Myocyte (in vitro differentiated cells): Measurements from ENCODE around the gene CXCL8. TPM values are rescaled to one million over a fixed set of nuclear protein-coding genes. Genes with fewer than 3 reads are reported as not detected.

Source experiments
- DNase-seq: peaks from one replicate; pipeline ENCODE4 v3.0.0-alpha.2; 2012; ENCODE audit warnings: low read depth
- total RNA-seq: library from RNA; depleted of rRNA; stranded (reverse); fragments of >200 nt; gene quantifications from 2 replicates; pipeline ENCODE4 v1.2.3, GENCODE V29; 2014

Gene CXCL8
- total RNA-seq, 1 donor from 2014 or later, result 2.1 TPM

- DNase-seq, result no peak
Measured at GRCh38 chr4:73718375-73719373, 21.7 kb upstream of the CXCL8 start.

- peak; percentile 35 for DNase-seq
Measured at GRCh38 chr4:73721435-73721834, 18.9 kb upstream of the CXCL8 start.

- no peak for DNase-seq
Measured at GRCh38 chr4:73721909-73722308, 18.5 kb upstream of the CXCL8 start.

- DNase-seq, result no peak
Measured at GRCh38 chr4:73723023-73723422, 17.3 kb upstream of the CXCL8 start.

GRCh38 chr4:73723928-73724327, 16.4 kb upstream of the CXCL8 start:
- no peak for DNase-seq

GRCh38 chr4:73725510-73725909, 14.9 kb upstream of the CXCL8 start:
- no peak for DNase-seq

GRCh38 chr4:73725985-73726384, 14.4 kb upstream of the CXCL8 start:
- peak; percentile 79 for DNase-seq

- DNase-seq, result no peak
Measured at GRCh38 chr4:73727685-73728084, 12.7 kb upstream of the CXCL8 start.

- no peak for DNase-seq
Measured at GRCh38 chr4:73728091-73728741, 12.2 kb upstream of the CXCL8 start.

GRCh38 chr4:73729534-73730165, 10.7 kb upstream of the CXCL8 start:
- DNase-seq, result peak; percentile 69

- DNase-seq, result no peak
Measured at GRCh38 chr4:73730292-73730691, 10.1 kb upstream of the CXCL8 start.

GRCh38 chr4:73730867-73731266, 9.5 kb upstream of the CXCL8 start:
- DNase-seq, result no peak

GRCh38 chr4:73731968-73732610, 8.3 kb upstream of the CXCL8 start:
- no peak for DNase-seq

GRCh38 chr4:73732759-73733431, 7.5 kb upstream of the CXCL8 start:
- no peak for DNase-seq

GRCh38 chr4:73734530-73735001, 5.8 kb upstream of the CXCL8 start:
- no peak for DNase-seq

- DNase-seq, result no peak
Measured at GRCh38 chr4:73735231-73735630, 5.1 kb upstream of the CXCL8 start.

- DNase-seq, result peak; percentile 18
Measured at GRCh38 chr4:73741031-73741749, 821 bp downstream of the CXCL8 start.

- no peak for DNase-seq
Measured at GRCh38 chr4:73741750-73742489, 1.6 kb downstream of the CXCL8 start.

GRCh38 chr4:73742490-73743160, 2.3 kb downstream of the CXCL8 start:
- no peak for DNase-seq
